Breast epithelium (tissue), 3 donors: ENCODE results near the gene KCNN4.

Experiments used
- POLR2AphosphoS5 ChIP-seq, 3 donors: sonication (generic); formaldehyde crosslinking; IDR thresholded peaks; one replicate each; pipeline ENCODE4 v1.6.1; 2017; ENCODE audit warnings: antibody characterized with exemption in 3 of 3
- TF ChIP-seq, protein P1 (sequence below), 3 donors: fragments of 450-650 bp; IDR thresholded peaks; one replicate each; pipeline ENCODE4 v1.5.1; 2016 to 2017; ENCODE audit warnings: antibody characterized with exemption in 3 of 3, mild to moderate bottlenecking in 3 of 3, moderate library complexity in 3 of 3

DNA sequence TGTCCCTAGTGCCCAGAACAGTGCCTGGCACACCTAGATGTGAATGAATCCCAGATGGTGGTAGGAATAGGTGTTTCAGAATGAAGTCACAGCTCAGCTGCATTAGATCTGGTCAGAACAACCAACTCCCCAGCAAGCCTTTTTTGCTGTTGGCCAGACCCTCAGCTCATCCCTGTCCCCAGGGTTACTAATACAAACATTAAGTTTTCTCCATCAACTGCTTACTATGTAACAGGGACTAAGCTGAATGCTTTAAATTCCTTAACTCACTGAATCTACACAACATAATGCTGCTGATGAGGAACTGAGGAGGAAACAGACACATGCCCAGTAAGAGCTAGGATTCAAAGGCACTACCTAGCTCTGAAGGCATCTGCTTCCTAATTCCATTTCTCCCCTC is 44.8 kb downstream of the KCNN4 start:
- TF ChIP-seq, protein P1, sequence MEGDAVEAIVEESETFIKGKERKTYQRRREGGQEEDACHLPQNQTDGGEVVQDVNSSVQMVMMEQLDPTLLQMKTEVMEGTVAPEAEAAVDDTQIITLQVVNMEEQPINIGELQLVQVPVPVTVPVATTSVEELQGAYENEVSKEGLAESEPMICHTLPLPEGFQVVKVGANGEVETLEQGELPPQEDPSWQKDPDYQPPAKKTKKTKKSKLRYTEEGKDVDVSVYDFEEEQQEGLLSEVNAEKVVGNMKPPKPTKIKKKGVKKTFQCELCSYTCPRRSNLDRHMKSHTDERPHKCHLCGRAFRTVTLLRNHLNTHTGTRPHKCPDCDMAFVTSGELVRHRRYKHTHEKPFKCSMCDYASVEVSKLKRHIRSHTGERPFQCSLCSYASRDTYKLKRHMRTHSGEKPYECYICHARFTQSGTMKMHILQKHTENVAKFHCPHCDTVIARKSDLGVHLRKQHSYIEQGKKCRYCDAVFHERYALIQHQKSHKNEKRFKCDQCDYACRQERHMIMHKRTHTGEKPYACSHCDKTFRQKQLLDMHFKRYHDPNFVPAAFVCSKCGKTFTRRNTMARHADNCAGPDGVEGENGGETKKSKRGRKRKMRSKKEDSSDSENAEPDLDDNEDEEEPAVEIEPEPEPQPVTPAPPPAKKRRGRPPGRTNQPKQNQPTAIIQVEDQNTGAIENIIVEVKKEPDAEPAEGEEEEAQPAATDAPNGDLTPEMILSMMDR (IDR thresholded peaks at IDR 0.05): no peak
- TF ChIP-seq POLR2AphosphoS5 (IDR thresholded peaks at IDR 0.05): no peak
